HG03521 (cell line): ENCODE data around the gene WDR54.

Experiments used
- ATAC-seq: cut with Tn5 transposase; IDR thresholded peaks from one replicate; pipeline ENCODE4 v1.9.1; 2021; ENCODE audit warnings: mild to moderate bottlenecking, moderate library complexity; ENCODE audit not compliant: unreplicated experiment

Gene WDR54

GRCh38 chr2:74421221-74421870 is at the start of gene WDR54, which contains the start of gene C2orf81:
Gene WDR54 (plus strand): TSS chr2:74421730. CDS start chr2:74422154, 424 bp downstream.
Gene C2orf81 (minus strand): TSS chr2:74421619. CDS start chr2:74421560, 59 bp downstream.
- ATAC-seq = peak; percentile 79

- no peak for ATAC-seq
Measured at GRCh38 chr2:74372674-74373073, 48.9 kb upstream of the WDR54 start.

- no peak for ATAC-seq
Measured at GRCh38 chr2:74373221-74373676, 48.3 kb upstream of the WDR54 start.

GRCh38 chr2:74373985-74374384 is 47.5 kb upstream of the WDR54 start:
- no peak for ATAC-seq

- no peak for ATAC-seq
Measured at GRCh38 chr2:74374509-74375205, 46.9 kb upstream of the WDR54 start.

- no peak for ATAC-seq
Measured at GRCh38 chr2:74375838-74376237, 45.7 kb upstream of the WDR54 start.

- no peak for ATAC-seq
Measured at GRCh38 chr2:74378007-74378406, 43.5 kb upstream of the WDR54 start.

- ATAC-seq = peak; percentile 58
Measured at GRCh38 chr2:74379851-74380789, 41.4 kb upstream of the WDR54 start, which contains the start of gene DCTN1. Gene DCTN1 (minus strand): TSS chr2:74380311. CDS start chr2:74380037, 274 bp downstream.

- ATAC-seq = no peak
Measured at GRCh38 chr2:74381751-74382150, 39.8 kb upstream of the WDR54 start.

- no peak for ATAC-seq
Measured at GRCh38 chr2:74383254-74383653, 38.3 kb upstream of the WDR54 start.

- ATAC-seq = no peak
Measured at GRCh38 chr2:74384051-74384450, 37.5 kb upstream of the WDR54 start.

- no peak for ATAC-seq
Measured at GRCh38 chr2:74385396-74385795, 36.1 kb upstream of the WDR54 start.

- no peak for ATAC-seq
Measured at GRCh38 chr2:74387346-74387745, 34.2 kb upstream of the WDR54 start.

GRCh38 chr2:74390606-74391005 is 30.9 kb upstream of the WDR54 start:
- no peak for ATAC-seq

GRCh38 chr2:74391209-74391579 is 30.3 kb upstream of the WDR54 start:
- peak; percentile 19 for ATAC-seq

GRCh38 chr2:74391580-74392448 is 29.7 kb upstream of the WDR54 start:
- peak; percentile 66 for ATAC-seq

GRCh38 chr2:74392449-74392743 is 29.1 kb upstream of the WDR54 start:
- ATAC-seq = no peak

GRCh38 chr2:74393525-74393924 is 28.0 kb upstream of the WDR54 start:
- no peak for ATAC-seq

GRCh38 chr2:74396149-74396548 is 25.4 kb upstream of the WDR54 start:
- no peak for ATAC-seq

GRCh38 chr2:74399785-74400184 is 21.7 kb upstream of the WDR54 start:
- ATAC-seq = no peak
